ENCODE data around the gene TMEM144.

Gene TMEM144

GRCh38 chr4:158209825-158210807, at the start of gene TMEM144:
TSS of gene TMEM144 (plus strand) at chr4:158210486. CDS start at chr4:158212668, 2,182 bp downstream.
- peak; percentile 96 for DNase-seq

DNA sequence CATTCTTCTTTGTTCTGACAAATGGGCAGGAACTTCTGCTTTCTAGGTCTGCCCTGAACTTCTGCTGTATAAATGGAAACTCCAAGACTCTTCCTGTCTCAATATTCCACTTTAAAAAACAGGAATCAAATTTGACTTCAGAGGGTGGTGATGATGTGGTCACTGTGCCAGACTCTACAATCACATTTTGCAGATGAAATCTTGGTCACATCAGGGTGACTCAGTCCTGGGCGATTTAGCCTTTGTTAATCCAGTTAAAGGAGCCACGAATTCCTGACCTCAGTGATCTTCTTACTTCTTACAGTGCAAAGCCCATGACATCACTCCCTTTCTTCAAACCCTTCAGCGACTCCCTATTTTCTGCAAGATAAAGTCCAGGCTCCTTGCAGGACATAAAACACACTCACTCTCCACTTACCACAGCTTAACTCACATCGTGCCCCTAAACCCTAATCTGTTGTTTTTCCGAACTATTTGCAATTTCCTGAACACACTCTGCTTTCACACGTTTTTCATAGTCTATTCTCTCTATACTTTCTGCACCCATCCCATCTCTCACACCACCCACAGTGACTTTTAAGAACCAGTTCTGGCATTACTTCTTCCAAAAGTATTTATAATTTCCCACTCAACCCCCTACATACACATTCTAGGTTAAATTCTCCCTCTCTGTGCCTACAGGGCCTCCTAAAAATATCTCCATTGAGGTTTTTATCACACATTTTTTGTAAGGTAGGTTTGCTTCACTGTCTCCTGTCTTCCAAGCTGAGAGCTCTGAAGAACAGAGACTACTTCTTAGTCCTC, 48.5 kb upstream of the TMEM144 start:
- peak; percentile 96 for DNase-seq

- DNase-seq = peak; percentile 76
These were observed 47.7 kb upstream of the TMEM144 start for GRCh38 chr4:158162631-158163030.

- DNase-seq = no peak
These were observed 46.1 kb upstream of the TMEM144 start for GRCh38 chr4:158163941-158164767.

DNA sequence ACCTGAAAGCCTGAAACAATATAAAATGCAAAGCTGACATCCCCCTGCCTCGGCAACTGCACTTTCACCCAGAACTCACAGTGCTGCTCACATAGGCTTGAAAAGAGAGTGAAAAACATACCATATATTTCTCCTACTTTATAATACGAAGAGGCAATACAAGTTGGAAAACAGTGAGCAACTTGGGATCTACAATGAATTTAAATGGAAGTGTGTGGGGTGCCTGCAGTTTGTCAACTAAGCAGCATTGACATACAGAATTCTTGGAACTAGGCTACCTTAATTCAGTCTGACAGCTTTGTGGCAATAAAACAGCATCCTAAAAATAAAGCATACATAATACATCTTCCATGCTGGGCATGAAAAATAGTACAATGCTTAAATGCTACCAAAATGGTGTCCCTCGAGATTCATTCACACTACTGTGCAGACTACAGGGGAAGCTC, 45.5 kb upstream of the TMEM144 start:
- DNase-seq = no peak

DNA sequence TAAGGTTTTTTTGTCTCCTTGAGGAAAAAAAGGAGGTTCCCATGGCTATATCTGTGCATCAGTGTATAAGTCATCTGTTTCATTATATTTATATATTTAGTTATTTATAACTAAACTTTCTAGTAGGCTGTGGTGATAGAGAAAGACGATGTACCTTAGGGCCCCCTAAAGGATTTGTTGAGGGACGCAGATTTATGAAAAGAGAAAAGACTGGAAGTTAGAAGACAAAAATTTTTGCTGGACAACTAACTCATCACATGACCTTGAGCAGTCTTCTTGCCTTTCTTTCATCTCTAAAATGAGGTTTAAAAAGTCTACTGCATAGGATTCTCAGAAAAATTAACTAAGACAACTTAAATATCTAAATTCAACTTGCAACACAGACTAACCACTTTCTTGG, 43.6 kb upstream of the TMEM144 start:
- no peak for DNase-seq

DNA sequence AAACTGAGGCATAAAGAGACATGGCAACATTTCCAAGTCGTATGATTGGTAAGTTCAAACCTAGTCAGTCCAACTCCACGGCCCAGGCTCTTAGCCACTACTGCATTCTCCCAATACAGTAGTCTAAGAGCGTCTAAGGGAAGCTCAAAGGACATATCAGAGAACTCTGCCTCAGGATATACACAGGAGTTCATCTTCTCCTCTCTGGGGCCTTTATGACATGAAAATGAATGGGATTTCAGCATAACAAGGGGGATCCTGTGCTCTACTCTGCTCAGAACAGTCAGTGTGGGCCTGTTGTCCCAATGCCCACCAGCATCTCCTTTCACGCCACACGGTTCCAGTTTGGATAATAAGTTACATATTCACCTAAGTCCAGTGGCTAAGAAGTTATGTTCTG, 41.7 kb upstream of the TMEM144 start:
- no peak for DNase-seq

GRCh38 chr4:158169506-158169905, 40.8 kb upstream of the TMEM144 start:
- no peak for DNase-seq

GRCh38 chr4:158169931-158170690, 40.2 kb upstream of the TMEM144 start:
- DNase-seq = peak; percentile 48

GRCh38 chr4:158170691-158171561, 39.4 kb upstream of the TMEM144 start:
- peak; percentile 86 for DNase-seq

- peak; percentile 74 for DNase-seq
These were observed 37.7 kb upstream of the TMEM144 start, which contains the start of gene GASK1B for GRCh38 chr4:158172261-158173258. TSS of gene GASK1B (minus strand) at chr4:158173025. CDS start at chr4:158171375, 1,650 bp downstream.

GRCh38 chr4:158176108-158176507, 34.2 kb upstream of the TMEM144 start:
- no peak for DNase-seq

DNA sequence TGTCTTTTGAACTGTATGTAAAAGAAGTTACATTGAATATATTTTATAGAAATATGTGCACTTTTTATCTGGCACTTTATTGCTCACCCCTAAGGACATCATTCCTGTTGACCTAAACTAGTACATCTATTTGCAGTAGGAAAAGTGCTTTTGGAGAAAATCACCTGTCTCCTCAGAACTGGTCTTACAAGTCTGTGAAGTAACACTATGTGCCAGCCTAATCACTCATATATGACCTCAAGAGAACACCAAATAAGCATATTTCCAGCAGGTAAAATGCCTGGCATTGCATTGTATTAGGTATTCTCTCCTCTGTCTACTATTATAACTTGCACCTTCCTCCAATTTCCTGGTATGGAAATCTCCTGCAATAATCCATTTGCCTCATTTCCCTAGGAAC, 33.5 kb upstream of the TMEM144 start:
- DNase-seq = no peak

DNA sequence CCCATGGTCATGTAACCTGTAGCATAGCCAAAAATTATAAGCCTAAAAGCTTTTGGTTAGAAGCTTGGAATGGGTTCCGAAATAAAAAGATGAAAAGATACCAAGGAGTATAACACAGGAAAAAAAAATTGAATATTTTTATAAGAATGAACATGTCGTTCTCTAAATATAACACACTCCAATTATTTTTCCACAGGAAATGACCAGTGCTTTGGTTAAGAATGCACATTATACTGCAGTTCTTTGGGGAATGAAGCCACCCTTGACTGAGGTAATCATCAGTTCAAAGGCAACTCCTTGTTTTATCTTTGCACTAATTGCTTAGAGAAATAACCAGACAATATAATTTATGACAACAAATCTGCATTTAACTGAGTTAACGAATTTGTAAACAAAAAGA, 30.8 kb upstream of the TMEM144 start:
- DNase-seq = no peak

GRCh38 chr4:158181906-158182305, 28.4 kb upstream of the TMEM144 start:
- DNase-seq = no peak

DNA sequence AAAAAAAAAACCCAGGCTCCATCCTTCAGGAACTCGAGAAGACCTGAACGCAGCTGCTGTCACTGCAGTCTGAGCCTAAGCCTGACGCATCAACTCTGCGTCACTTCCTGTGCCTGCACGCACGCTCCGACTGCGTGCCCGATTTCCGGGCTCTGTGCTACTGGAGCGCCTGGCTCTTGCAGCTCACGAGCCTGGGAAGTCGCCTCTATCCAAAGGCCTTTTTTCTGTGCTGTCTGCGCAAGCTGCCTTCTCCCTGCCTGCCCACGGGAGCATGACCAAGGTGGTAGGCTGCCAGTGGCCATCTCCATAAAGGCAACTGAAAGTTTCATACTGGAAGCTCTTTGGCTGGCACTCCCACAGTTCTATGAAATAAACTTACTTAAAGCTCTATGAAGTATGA, 27.6 kb upstream of the TMEM144 start:
- no peak for DNase-seq

DNA sequence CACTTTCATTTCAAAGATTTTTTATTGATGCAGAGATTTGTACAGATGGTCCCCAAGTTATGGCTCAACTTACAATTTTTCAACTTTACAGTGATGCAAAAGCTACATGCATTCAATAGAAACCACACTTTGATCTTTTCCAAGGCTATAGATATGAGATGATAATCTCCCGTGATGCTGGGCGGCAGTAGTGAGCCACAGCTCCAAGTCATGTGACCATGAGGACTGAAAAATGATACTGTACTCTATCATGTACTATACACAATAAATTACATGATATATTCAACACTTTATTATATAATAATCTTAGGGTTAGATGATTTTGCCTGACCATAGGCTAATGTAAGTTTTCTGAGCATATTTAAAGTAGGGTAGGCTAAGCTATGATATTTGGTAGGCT, 23.5 kb upstream of the TMEM144 start:
- DNase-seq = no peak

DNA sequence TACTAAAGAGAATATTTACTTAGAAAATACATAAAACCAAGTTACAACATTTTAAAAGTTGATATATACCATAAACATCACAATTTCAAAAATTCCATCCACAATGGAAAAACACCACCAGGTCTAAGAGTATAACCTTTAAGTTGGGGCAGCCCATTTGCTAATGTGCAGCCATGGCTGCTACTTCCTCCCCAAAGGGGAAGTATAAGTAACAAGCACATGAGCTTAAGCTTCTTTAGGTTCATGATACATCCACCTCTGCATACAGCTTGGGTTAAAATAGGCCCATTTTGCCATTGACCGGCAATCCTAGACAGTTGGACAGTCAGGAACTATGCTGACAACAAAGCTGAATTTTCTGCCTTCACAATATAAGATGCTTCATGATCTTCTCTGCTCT, 20.9 kb upstream of the TMEM144 start:
- peak; percentile 51 for DNase-seq

DNA sequence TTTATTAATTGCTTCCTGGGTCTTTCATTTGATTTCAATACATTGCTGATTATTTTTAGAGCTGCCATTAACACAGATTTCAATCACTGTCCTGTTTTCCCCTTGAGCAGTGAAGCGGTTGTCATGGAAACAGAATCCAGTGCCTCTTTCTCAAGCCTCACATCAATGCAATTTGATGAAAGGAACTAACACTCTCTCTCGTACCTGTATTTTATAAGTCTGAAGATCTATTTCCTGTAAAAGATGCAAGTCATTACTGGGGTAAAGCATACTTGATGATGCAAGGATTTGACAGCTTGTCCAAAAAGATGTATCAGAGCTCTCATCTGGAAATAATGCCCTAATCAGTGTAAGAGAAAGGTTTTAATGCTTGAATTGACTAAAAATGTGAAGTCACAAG, 19.6 kb upstream of the TMEM144 start:
- DNase-seq = no peak
